Measurements from ENCODE around the gene SFT2D1. TPM values are rescaled to one million over a fixed set of nuclear protein-coding genes. Genes with fewer than 3 reads are reported as not detected.

The SFT2D1 gene
- total RNA-seq, 2 donors from 2014 or later: 65.0 to 73.3 TPM

GRCh38 chr6:166318649-166319600, 23.4 kb downstream of the SFT2D1 start:
- no peaks in the 10 kb centered on the region for H3K27me3 ChIP-seq
- H3K27ac ChIP-seq: no peak overlapping the region
- DNase-seq: no peak
- H3K36me3 ChIP-seq: no peaks in the 10 kb centered on the region
- no peak overlapping the region for H3K9ac ChIP-seq (ENCODE audit: low read depth in 2 of 2, low read length in 2 of 2)
- TF ChIP-seq CTCF (IDR thresholded peaks at IDR 0.05): no peak
- no peak overlapping the region for H3K4me3 ChIP-seq
- intact Hi-C loops (cut with DNase I): no loop called here
- H3K9me3 ChIP-seq: no peaks in the 10 kb centered on the region
- no peaks in the 10 kb centered on the region for H3K4me1 ChIP-seq

- no peak for TF ChIP-seq CTCF (IDR thresholded peaks at IDR 0.05)
- Histone ChIP-seq H3K27ac (no peak overlapping the region), H3K27me3 (no peaks in the 10 kb centered on the region), H3K36me3 (no peaks in the 10 kb centered on the region), H3K4me1 (no peaks in the 10 kb centered on the region), H3K9me3 (no peaks in the 10 kb centered on the region), H3K4me3 (no peak overlapping the region), H3K9ac (ENCODE audit: low read depth in 2 of 2, low read length in 2 of 2) (no peak overlapping the region)
- no peak for DNase-seq
- intact Hi-C loops (cut with DNase I): no loop called here
Measured at GRCh38 chr6:166318227-166318626, 24.1 kb downstream of the SFT2D1 start.

- H3K9me3 ChIP-seq: no peaks in the 10 kb centered on the region
- no peaks in the 10 kb centered on the region for H3K4me1 ChIP-seq
- no peak for TF ChIP-seq CTCF (IDR thresholded peaks at IDR 0.05)
- DNase-seq: no peak
- no peak overlapping the region for H3K9ac ChIP-seq (ENCODE audit: low read depth in 2 of 2, low read length in 2 of 2)
- no peak overlapping the region for H3K27ac ChIP-seq
- no peak overlapping the region for H3K4me3 ChIP-seq
- intact Hi-C loops (cut with DNase I): no loop called here
- no peaks in the 10 kb centered on the region for H3K36me3 ChIP-seq
- H3K27me3 ChIP-seq: no peaks in the 10 kb centered on the region
Measured at GRCh38 chr6:166317261-166318212, 24.8 kb downstream of the SFT2D1 start.

- Histone ChIP-seq H3K27me3 (no peaks in the 10 kb centered on the region), H3K9me3 (no peaks in the 10 kb centered on the region), H3K36me3 (no peaks in the 10 kb centered on the region), H3K4me3 (no peak overlapping the region), H3K9ac (ENCODE audit: low read depth in 2 of 2, low read length in 2 of 2) (no peak overlapping the region), H3K4me1 (no peaks in the 10 kb centered on the region), H3K27ac (no peak overlapping the region)
- no peak for TF ChIP-seq CTCF (IDR thresholded peaks at IDR 0.05)
- intact Hi-C loops (cut with DNase I): no loop called here
- DNase-seq: no peak
Measured at GRCh38 chr6:166315436-166315835, 26.9 kb downstream of the SFT2D1 start.

- intact Hi-C loops (cut with DNase I): loop anchor here (5.0 kb wide), 1 partner anchor 88 kb away; no protein-coding TSS in a partner anchor
- TF ChIP-seq CTCF (IDR thresholded peaks at IDR 0.05): no peak
- H3K4me1 ChIP-seq: no peaks in the 10 kb centered on the region
- no peak for DNase-seq
- H3K27me3 ChIP-seq: peaks cover 1% of the 10 kb centered on the region
- no peak overlapping the region for H3K9ac ChIP-seq (ENCODE audit: low read depth in 2 of 2, low read length in 2 of 2)
- no peaks in the 10 kb centered on the region for H3K9me3 ChIP-seq
- no peak overlapping the region for H3K4me3 ChIP-seq
- H3K36me3 ChIP-seq: no peaks in the 10 kb centered on the region
- no peak overlapping the region for H3K27ac ChIP-seq
Measured at GRCh38 chr6:166314454-166314853, 27.9 kb downstream of the SFT2D1 start.

All from colonic mucosa (tissue), 4 donors.